PFSK-1 (cell line): ENCODE results near the gene ANKRD6.

Experiments
- FOXP2 ChIP-seq: optimal IDR thresholded peaks from 2 replicates; pipeline ENCODE3; 2011; ENCODE audit warnings: borderline replicate concordance, control low read depth, inconsistent platforms; ENCODE audit not compliant: insufficient read depth; ENCODE audit errors: extremely low read length, extremely low read depth
- POLR2AphosphoS5 ChIP-seq: IDR thresholded peaks from 2 replicates; pipeline ENCODE4 v1.6.1; 2012; ENCODE audit warnings: low read depth, mild to moderate bottlenecking, control low read depth, low read length, moderate library complexity
- TAF1 ChIP-seq: IDR thresholded peaks from 2 replicates; pipeline ENCODE4 v1.6.1; 2012; ENCODE audit warnings: low read length, control low read depth, borderline replicate concordance; ENCODE audit not compliant: insufficient read depth
- TF ChIP-seq, protein P1 (sequence below), 2 experiments: IDR thresholded peaks; 2 replicates each; pipeline versions ENCODE4 v1.6.1 to v1.8.0; 2011 to 2012; ENCODE audit warnings: low read depth in 2 of 2, low read length in 2 of 2, control low read depth in 1 of 2, inconsistent platforms in 1 of 2, mild to moderate bottlenecking in 1 of 2, moderate library complexity in 1 of 2; ENCODE audit not compliant: insufficient read depth in 1 of 2

DNA sequence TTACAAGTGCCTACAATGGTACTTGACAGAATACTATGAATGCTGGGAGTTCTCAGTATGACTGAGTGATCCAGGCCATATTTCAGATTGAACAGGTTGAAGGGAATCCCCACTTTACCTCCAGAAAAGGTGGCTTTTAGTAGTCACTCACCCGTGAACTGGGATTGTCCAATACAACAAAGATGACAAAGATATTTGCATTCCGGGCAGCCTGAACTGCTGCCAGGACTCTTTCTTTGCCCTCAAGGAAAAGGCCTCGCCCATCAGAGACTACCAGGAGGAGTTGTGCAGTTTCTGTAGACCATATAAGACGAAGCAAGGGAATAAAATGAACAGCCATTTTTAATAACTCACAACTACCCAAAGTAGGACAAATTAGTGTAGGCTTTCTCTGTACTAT is 211.9 kb downstream of the ANKRD6 start:
- TF ChIP-seq, protein P1, sequence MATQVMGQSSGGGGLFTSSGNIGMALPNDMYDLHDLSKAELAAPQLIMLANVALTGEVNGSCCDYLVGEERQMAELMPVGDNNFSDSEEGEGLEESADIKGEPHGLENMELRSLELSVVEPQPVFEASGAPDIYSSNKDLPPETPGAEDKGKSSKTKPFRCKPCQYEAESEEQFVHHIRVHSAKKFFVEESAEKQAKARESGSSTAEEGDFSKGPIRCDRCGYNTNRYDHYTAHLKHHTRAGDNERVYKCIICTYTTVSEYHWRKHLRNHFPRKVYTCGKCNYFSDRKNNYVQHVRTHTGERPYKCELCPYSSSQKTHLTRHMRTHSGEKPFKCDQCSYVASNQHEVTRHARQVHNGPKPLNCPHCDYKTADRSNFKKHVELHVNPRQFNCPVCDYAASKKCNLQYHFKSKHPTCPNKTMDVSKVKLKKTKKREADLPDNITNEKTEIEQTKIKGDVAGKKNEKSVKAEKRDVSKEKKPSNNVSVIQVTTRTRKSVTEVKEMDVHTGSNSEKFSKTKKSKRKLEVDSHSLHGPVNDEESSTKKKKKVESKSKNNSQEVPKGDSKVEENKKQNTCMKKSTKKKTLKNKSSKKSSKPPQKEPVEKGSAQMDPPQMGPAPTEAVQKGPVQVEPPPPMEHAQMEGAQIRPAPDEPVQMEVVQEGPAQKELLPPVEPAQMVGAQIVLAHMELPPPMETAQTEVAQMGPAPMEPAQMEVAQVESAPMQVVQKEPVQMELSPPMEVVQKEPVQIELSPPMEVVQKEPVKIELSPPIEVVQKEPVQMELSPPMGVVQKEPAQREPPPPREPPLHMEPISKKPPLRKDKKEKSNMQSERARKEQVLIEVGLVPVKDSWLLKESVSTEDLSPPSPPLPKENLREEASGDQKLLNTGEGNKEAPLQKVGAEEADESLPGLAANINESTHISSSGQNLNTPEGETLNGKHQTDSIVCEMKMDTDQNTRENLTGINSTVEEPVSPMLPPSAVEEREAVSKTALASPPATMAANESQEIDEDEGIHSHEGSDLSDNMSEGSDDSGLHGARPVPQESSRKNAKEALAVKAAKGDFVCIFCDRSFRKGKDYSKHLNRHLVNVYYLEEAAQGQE (IDR thresholded peaks at IDR 0.05; ENCODE audit: insufficient read depth in 1 of 2, low read depth in 2 of 2, low read length in 2 of 2), result no peak
- no peak for TF ChIP-seq POLR2AphosphoS5
- no peak for TF ChIP-seq TAF1
- TF ChIP-seq FOXP2, result no peak
